HepG2 (cell line): ENCODE data around the gene DDR1. TPM values are rescaled to one million over a fixed set of nuclear protein-coding genes. Genes with fewer than 3 reads are reported as not detected.

Experiments
- FOSL1 ChIP-seq: sonication (generic); formaldehyde crosslinking; IDR thresholded peaks from 2 replicates; pipeline ENCODE4 v1.9.0; 2021; ENCODE audit warnings: missing genetic modification reagents, borderline replicate concordance
- HDAC2 ChIP-seq: sonication (generic); formaldehyde crosslinking; IDR thresholded peaks from 2 replicates; pipeline ENCODE4 v1.4.0; 2020; ENCODE audit warnings: missing genetic modification reagents
- MXD4 ChIP-seq: IDR thresholded peaks from 2 replicates; pipeline ENCODE4 v1.6.1; 2016; ENCODE audit warnings: mild to moderate bottlenecking, missing biosample characterization, missing genetic modification reagents
- NFE2L1 ChIP-seq: sonication (generic); formaldehyde crosslinking; IDR thresholded peaks from 2 replicates; pipeline ENCODE4 v1.4.0; 2020; ENCODE audit warnings: missing genetic modification reagents, mild to moderate bottlenecking, borderline replicate concordance
- PAWR ChIP-seq: sonication (generic); formaldehyde crosslinking; IDR thresholded peaks from 2 replicates; pipeline ENCODE4 v1.4.0; 2020; ENCODE audit warnings: missing genetic modification reagents, mild to moderate bottlenecking, borderline replicate concordance
- SAFB2 ChIP-seq: sonication (generic); formaldehyde crosslinking; IDR thresholded peaks from 2 replicates; pipeline ENCODE4 v1.5.1; 2020; ENCODE audit warnings: missing genetic modification reagents, low read depth, mild to moderate bottlenecking, borderline replicate concordance
- SALL2 ChIP-seq: sonication (generic); formaldehyde crosslinking; IDR thresholded peaks from 2 replicates; pipeline ENCODE4 v1.8.1; 2023; ENCODE audit warnings: mild to moderate bottlenecking, missing genetic modification reagents, inconsistent platforms
- SIX4 ChIP-seq: sonication (generic); formaldehyde crosslinking; IDR thresholded peaks from 2 replicates; pipeline ENCODE4 v1.4.0; 2020; ENCODE audit warnings: missing genetic modification reagents
- TCF12 ChIP-seq, 2 experiments: fragments of 450-650 bp in 1 of 2; sonication (generic) in 1 of 2; formaldehyde crosslinking in 1 of 2; IDR thresholded peaks; 2 replicates each; pipeline versions ENCODE4 v1.6.1 to v1.8.0; 2017 to 2022; ENCODE audit warnings: antibody characterized with exemption in 1 of 2, mild to moderate bottlenecking in 1 of 2, missing genetic modification reagents in 1 of 2, moderate library complexity in 1 of 2
- TSC22D2 ChIP-seq: sonication (generic); formaldehyde crosslinking; IDR thresholded peaks from 2 replicates; pipeline ENCODE4 v1.5.1; 2020; ENCODE audit warnings: missing genetic modification reagents, mild to moderate bottlenecking, borderline replicate concordance
- ZNF34 ChIP-seq: sonication (generic); formaldehyde crosslinking; IDR thresholded peaks from 2 replicates; pipeline ENCODE4 v1.4.0; 2020; ENCODE audit warnings: mild to moderate bottlenecking, missing genetic modification reagents, borderline replicate concordance
- ZNF501 ChIP-seq: sonication (generic); formaldehyde crosslinking; IDR thresholded peaks from 2 replicates; pipeline ENCODE4 v1.5.1; 2020; ENCODE audit warnings: mild to moderate bottlenecking, moderate library complexity, missing genetic modification reagents
- ZNF75D ChIP-seq: sonication (generic); formaldehyde crosslinking; IDR thresholded peaks from 2 replicates; pipeline ENCODE4 v1.8.1; 2023; ENCODE audit warnings: missing genetic modification reagents, mild to moderate bottlenecking, borderline replicate concordance
- ZNF782 ChIP-seq: sonication (generic); formaldehyde crosslinking; IDR thresholded peaks from 2 replicates; pipeline ENCODE4 v1.4.0; 2020; ENCODE audit warnings: missing genetic modification reagents, mild to moderate bottlenecking, borderline replicate concordance
- ZSCAN21 ChIP-seq: sonication (generic); formaldehyde crosslinking; IDR thresholded peaks from 2 replicates; pipeline ENCODE4 v1.8.0; 2022; ENCODE audit warnings: mild to moderate bottlenecking, missing genetic modification reagents, moderate library complexity, borderline replicate concordance
- polyA plus RNA-seq, 8 experiments: library from polyadenylated mRNA; depleted of rRNA in 3 of 8; stranded (reverse) in 7 of 8; unstranded in 1 of 8; fragments of >200 nt; fragmentation: Illumina TruSeq in 4 of 8; extraction: Trizol in 4 of 8; gene quantifications; 2 replicates each; pipeline versions ENCODE4 v1.2.1 to v1.2.3, GENCODE V29; 2011 to 2016; ENCODE audit warnings: low read depth in 4 of 8, missing spikeins in 1 of 8, mixed read lengths in 1 of 8; ENCODE audit not compliant: insufficient read depth in 1 of 8
- total RNA-seq, 5 experiments: library from RNA; depleted of rRNA; stranded (reverse); fragments of >200 nt; fragmentation: Illumina TruSeq; extraction: Trizol; gene quantifications; 2 replicates each; pipeline ENCODE4 v1.2.3, GENCODE V29; 2016; ENCODE audit warnings: low read depth in 1 of 5
- TF ChIP-seq, protein P1 (sequence below): sonication (generic); formaldehyde crosslinking; IDR thresholded peaks from 2 replicates; pipeline ENCODE4 v1.9.0; 2021; ENCODE audit warnings: missing genetic modification reagents, mild to moderate bottlenecking, borderline replicate concordance
- TF ChIP-seq, protein P2 (sequence below), 2 experiments: sonication (generic) in 1 of 2; formaldehyde crosslinking in 1 of 2; IDR thresholded peaks; 2 replicates each; pipeline versions ENCODE4 v1.4.0 to v1.6.1; 2016 to 2020; ENCODE audit warnings: borderline replicate concordance in 1 of 2, low read depth in 1 of 2, mild to moderate bottlenecking in 1 of 2, missing genetic modification reagents in 1 of 2
- TF ChIP-seq, protein P3 (sequence below): sonication (generic); formaldehyde crosslinking; IDR thresholded peaks from 2 replicates; pipeline ENCODE4 v1.5.1; 2020; ENCODE audit warnings: mild to moderate bottlenecking, missing genetic modification reagents

DDR1 gene
- total and polyA plus RNA-seq, 2 of the 13 experiments (the other 11 are each of a cell fraction or from before 2014, with no cell fraction given), result 16.7 to 20.2 TPM

DNA sequence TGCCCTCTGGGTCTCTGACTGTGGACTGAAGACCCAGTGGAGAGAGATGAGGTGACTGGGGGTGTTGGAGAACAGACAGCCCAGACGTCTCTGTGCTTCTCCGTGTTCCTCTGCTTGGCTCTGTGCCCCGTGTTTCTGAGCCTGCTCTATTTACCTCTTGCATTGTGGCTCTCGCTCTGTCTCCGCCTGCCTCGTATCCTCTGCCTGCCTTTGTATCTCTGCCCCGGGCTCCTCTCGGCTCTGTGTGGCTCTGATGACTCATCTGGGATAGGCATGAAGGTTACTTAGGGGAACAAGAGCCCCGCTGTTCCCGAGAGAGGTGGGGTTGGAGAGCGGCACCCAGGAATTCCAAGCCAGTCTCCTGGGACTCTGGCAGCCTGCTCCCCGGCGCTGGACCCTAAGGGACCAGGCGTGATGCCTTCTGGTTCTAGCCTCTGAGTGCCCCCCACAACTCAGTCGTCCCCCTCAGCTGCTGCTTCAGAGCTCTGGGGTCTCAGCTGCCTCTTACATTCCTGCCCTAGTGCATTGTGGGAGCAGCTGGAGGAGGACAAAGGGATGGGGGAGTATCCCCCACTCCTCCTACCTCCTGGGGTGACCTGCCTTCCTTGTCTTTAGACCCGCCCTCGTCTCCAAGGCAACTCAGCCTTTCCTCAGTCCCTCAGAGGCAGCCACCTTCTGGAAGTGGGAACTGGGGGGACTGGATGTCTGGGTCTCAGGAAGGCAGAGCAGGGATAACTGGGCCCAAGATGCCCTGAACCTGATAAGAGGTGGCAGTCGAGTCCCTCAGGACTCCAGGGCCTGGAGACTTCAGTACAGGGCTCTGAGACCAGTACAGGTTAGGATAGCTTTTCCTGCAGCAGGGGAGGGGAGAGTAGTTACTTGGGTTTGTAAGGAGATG, 1.9 kb downstream of the DDR1 start (continued):
- TF ChIP-seq TSC22D2 (CRISPR knock-in tag) (no peak), SALL2 (CRISPR knock-in tag) (no peak), TCF12 (IDR thresholded peaks at IDR 0.05) (no peak), TCF12 (CRISPR knock-in tag; IDR thresholded peaks at IDR 0.05) (no peak), ZNF782 (CRISPR knock-in tag) (no peak), PAWR (CRISPR knock-in tag) (no peak), MXD4 (CRISPR knock-in tag) (no peak), ZSCAN21 (no peak), ZNF75D (no peak), SIX4 (CRISPR knock-in tag) (no peak), SAFB2 (CRISPR knock-in tag) (0 out of 2 replicates have a peak, but pooled peaks have one; percentile 25), NFE2L1 (CRISPR knock-in tag) (no peak), ZNF34 (CRISPR knock-in tag) (no peak), HDAC2 (peak; percentile 63), FOSL1 (CRISPR knock-in tag) (peak; percentile 90), ZNF501 (CRISPR knock-in tag) (no peak)
- TF ChIP-seq, protein P1, sequence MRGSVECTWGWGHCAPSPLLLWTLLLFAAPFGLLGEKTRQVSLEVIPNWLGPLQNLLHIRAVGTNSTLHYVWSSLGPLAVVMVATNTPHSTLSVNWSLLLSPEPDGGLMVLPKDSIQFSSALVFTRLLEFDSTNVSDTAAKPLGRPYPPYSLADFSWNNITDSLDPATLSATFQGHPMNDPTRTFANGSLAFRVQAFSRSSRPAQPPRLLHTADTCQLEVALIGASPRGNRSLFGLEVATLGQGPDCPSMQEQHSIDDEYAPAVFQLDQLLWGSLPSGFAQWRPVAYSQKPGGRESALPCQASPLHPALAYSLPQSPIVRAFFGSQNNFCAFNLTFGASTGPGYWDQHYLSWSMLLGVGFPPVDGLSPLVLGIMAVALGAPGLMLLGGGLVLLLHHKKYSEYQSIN (CRISPR knock-in tag), result no peak
- TF ChIP-seq, protein P2, sequence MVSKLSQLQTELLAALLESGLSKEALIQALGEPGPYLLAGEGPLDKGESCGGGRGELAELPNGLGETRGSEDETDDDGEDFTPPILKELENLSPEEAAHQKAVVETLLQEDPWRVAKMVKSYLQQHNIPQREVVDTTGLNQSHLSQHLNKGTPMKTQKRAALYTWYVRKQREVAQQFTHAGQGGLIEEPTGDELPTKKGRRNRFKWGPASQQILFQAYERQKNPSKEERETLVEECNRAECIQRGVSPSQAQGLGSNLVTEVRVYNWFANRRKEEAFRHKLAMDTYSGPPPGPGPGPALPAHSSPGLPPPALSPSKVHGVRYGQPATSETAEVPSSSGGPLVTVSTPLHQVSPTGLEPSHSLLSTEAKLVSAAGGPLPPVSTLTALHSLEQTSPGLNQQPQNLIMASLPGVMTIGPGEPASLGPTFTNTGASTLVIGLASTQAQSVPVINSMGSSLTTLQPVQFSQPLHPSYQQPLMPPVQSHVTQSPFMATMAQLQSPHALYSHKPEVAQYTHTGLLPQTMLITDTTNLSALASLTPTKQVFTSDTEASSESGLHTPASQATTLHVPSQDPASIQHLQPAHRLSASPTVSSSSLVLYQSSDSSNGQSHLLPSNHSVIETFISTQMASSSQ (IDR thresholded peaks at IDR 0.05; ENCODE audit: low read depth), result no peak
- TF ChIP-seq, protein P2 (CRISPR knock-in tag; IDR thresholded peaks at IDR 0.05; ENCODE audit: borderline replicate concordance), result peak; percentile 25; the same call in 1 of the 2 replicates
- TF ChIP-seq, protein P3, sequence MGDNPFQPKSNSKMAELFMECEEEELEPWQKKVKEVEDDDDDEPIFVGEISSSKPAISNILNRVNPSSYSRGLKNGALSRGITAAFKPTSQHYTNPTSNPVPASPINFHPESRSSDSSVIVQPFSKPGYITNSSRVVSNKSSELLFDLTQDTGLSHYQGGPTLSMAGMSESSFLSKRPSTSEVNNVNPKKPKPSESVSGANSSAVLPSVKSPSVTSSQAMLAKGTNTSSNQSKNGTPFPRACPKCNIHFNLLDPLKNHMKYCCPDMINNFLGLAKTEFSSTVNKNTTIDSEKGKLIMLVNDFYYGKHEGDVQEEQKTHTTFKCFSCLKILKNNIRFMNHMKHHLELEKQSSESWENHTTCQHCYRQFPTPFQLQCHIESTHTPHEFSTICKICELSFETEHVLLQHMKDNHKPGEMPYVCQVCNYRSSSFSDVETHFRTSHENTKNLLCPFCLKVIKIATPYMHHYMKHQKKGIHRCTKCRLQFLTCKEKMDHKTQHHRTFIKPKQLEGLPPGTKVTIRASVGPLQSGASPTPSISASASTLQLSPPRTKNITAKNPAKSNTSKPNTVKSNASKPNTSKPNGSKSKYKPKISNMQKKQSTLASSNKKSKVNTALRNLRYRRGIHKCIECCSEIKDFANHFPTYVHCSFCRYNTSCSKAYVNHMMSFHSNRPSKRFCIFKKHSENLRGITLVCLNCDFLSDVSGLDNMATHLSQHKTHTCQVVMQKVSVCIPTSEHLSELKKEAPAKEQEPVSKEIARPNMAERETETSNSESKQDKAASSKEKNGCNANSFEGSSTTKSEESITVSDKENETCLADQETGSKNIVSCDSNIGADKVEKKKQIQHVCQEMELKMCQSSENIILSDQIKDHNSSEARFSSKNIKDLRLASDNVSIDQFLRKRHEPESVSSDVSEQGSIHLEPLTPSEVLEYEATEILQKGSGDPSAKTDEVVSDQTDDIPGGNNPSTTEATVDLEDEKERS (CRISPR knock-in tag), result no peak
